ENCODE results near the gene RARRES2.

- no peak for TF ChIP-seq CTCF (IDR thresholded peaks at IDR 0.05)
- TF ChIP-seq POLR2A (IDR thresholded peaks at IDR 0.05) = peak in 2 of 3 donors; percentile 4 to 7
Observed at GRCh38 chr7:150324373-150324961, 17.0 kb downstream of the RARRES2 start.
